ENCODE results near the gene IL1B.
"Not testable (repeated sequence)": the region's sequence is repeated elsewhere in the genome, so short reads cannot be mapped to it uniquely, and the experiment has no call there.

IL1B gene

GRCh38 chr2:112836695-112837117, at the start of gene IL1B:
Gene IL1B (minus strand): TSS chr2:112836779. CDS start chr2:112836229, 550 bp downstream.
- DNase-seq, result peak; percentile 95 to 98

DNA sequence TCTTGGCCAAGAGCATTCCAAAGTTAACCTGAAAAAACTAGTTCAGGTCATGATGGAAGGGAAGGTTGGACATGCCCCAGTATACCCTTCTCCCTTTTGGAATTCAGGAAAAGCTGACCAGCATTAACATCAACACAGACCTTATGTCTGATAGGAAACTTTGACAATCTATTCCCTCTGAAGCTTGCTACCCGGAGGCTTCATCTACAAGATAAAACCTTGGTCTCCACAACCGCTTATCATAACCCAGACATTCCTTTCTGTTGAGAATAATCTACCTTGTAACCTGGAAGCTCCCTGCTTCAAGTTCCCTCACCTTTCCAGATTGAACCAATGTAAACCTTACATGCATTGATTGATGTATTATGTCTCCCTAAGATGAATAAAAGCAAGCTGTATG, 49.7 kb upstream of the IL1B start:
- no peak for DNase-seq

DNA sequence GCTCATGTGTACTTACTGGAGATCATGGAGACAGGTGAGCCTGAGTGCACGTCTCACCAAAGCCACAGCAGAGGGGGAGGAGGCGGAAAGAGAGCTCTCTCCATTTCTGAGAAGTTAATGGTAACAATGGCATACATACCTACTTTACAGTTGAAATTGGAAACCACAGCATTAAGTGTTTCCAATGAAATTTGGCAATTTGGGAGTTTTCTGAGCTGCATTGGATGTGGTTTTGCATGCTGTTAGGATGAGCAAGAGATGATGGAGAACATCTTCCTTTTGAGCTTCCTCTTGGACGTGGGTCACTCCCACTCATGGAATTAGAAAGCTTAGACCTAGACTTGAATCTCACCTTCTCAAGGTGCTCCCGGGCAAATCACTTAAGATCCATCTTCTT, 48.9 kb upstream of the IL1B start:
- DNase-seq, result no peak

GRCh38 chr2:112884869-112885505, 48.4 kb upstream of the IL1B start:
- DNase-seq, result peak; percentile 50 to 52

- DNase-seq, result no peak
These were observed 47.1 kb upstream of the IL1B start for GRCh38 chr2:112883669-112884068.

DNA sequence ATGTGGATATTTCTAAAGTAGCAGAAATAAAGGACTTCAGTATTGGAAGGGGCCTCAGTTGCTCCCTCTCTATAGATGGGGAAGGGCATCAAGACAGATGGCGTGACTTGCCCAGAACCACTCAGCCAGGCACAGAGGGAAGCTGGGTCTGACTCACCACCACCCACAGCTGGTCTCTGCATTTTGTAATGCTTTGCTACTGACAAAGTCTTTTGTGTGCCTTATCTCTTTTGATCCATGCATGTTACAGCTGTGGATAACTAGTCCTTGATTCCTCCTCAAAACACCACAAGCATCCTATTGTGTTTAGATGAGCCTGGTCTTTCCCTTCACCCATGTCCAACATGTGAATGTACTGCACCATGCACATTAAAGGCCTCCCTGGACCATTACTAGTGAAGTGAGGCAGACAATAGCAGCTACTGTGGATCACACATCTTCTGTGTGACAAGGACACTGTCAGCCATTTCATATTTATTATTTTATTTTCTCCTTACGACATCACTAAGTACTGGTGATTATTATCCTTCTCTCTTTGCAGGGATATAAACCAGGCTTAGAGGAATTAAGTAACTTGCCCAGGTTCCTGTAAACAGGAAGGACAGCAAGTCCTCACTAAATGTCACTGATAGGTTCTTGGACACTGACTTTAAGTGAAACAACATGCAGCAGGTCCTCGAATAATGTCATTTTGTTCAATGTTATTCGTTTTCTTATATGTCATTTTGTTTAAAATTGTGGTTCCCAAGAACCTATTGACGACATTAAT, 44.8 kb upstream of the IL1B start:
- peak; percentile 62 to 65 for DNase-seq

DNA sequence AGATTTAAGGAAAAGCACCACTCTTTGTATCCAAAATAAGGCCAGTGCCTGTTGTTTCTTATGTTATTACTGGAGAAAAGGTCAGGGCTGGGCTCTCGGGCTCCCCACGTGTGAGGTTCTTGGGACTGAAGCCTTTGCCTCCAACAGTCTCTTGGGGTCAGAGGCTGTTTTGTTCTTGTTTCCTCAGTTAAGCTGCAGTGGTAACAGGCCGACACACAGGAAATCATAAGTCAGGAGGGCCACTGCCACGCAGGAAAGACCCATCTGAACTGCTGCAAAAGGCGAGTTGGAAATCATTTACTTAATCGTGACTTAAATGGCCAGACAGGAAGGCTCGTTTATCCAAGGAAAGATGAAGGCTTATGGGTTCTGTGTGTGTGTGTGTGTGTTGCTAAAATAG, 44.1 kb upstream of the IL1B start:
- no peak for DNase-seq

GRCh38 chr2:112880091-112880531, 43.5 kb upstream of the IL1B start:
- no peak for DNase-seq

DNA sequence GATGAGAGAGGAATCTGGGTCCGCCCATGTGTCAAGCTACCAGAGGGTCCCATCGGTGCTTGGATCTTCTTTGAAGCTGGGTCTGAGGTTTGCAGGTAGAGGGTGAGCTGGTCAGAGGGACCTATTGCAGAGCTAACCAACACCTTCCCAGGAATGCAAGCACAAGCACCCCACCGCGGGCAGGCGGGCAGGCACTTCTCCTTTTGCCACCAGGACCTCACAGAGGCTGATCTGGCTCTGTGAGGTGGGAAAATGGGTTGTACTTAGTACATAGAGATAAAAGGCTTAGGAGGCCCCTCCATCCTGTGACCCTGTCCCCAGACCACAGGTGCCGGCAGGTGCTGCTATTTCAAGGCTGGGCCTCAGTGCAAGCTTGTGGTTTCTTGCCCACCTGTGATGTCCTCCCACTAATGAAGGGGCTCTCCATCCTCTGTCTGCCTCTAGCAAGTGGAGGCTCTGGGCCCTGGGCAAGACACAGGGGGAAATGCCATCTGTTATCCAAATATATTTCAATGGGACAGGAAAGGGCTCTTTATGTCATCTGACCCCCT, 43.0 kb upstream of the IL1B start:
- DNase-seq, result no peak

DNA sequence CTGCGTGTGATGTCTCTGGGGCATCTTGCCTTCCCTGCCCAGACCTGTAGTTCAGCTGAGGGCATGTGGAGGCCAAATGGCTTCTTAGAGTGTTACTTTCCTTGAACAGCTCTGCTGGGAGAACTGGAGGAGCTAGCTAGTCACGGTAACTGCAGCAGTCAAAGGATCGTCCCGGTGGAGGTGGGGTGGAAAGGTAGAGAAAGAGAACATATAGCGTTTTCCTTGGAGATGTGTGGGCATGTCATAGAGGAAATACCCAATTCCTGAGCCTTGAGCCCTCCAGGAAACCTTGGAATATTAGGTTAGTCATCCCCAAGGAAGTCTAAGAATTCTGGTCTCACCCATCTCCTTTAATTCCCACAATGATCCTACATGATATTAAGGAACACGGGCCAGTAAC, 40.8 kb upstream of the IL1B start:
- DNase-seq, result no peak

- no peak for DNase-seq
These were observed 40.4 kb upstream of the IL1B start for GRCh38 chr2:112876971-112877361.

- DNase-seq, result peak; percentile 3 to 30
These were observed 39.8 kb upstream of the IL1B start for GRCh38 chr2:112876257-112876970.

- no peak for DNase-seq
These were observed 34.6 kb upstream of the IL1B start for GRCh38 chr2:112870841-112871835.

DNA sequence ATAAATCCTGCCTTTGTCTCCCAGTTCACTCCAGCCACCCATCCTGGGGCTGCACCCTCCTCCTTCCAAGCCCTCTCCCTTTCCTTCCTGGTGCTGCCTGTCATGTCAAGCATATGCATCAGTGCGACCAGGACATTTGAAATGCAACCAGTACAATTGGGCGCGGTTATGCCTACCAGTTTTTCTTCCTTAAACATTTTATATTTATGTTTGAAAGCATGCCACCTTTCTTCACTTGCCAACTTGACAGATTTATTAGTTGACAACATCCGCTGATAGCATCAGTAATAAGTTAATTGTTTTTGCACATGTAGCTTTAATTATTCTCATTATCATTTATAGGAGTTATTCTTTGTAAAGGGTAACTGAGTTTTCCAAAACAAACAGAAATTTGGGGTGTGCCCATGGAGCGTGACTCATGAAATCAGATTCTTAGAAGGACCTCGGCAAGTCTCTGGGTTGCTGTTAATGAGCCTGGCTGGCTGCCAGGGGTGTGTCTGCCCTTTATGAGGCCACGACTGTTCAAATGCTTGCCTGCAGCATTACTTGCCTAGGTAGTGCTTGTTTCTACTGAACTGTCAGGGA, 32.8 kb upstream of the IL1B start:
- no peak for DNase-seq

- no peak for DNase-seq
These were observed 31.4 kb upstream of the IL1B start for GRCh38 chr2:112867701-112868631.

DNA sequence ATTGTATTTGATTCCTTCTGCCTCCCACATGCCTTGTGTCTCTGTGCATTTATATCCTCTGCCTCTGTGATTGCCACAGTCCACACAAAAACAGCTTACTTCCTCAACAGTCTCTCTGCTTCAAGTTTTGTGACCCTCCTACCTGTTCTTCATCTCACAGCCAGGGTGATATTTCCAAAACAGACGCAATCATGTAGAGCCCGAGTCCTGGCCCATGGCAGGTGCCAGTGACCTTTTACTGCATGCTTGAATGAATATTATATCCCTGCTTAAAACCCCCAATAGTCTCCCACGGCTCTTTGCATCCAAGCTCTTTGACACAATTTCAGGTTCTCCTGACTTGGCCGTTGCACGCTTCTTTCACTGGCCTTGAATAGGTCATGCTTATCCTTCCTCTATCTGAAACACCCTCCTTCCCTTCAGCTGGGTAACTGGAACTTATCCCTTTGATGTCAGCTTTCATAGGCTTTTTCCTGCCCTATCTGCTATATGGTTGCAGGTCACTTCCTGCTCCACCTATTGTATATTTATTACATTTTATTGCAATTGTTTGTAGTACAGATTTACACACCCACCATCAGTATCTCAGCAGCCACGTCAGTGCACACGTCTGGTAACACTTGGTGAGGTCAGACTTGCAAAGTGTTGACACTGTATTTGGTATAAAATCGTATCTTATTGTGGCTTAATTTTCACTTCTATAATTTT, 29.7 kb upstream of the IL1B start:
- no peak for DNase-seq

DNA sequence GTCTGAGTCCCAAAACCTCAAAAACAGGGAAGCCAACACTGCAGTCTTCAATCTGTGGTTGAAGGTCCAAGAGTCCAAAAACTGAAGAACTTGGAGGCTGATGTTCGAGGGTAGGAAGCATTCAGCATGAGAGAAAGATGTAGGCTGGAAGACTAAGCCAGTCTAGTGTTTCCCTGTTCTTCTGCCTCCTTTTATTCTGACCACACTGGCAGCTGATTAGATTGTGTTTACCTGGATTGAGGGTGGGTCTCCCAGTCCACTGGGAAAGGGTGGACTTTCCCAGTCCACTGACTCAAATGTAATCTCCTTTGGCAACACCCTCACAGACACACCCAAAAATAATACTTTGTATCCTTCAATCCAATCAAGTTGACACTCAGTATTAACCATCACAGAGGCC, 27.5 kb upstream of the IL1B start:
- no peak for DNase-seq

GRCh38 chr2:112859406-112860183, 23.0 kb upstream of the IL1B start:
- DNase-seq, result not testable (repeated sequence)

- no peak for DNase-seq
These were observed 14.0 kb upstream of the IL1B start for GRCh38 chr2:112850588-112850987.

Measured in AML-193 (cell line).